ENCODE results near the gene SLC16A7.

Gene SLC16A7

DNA sequence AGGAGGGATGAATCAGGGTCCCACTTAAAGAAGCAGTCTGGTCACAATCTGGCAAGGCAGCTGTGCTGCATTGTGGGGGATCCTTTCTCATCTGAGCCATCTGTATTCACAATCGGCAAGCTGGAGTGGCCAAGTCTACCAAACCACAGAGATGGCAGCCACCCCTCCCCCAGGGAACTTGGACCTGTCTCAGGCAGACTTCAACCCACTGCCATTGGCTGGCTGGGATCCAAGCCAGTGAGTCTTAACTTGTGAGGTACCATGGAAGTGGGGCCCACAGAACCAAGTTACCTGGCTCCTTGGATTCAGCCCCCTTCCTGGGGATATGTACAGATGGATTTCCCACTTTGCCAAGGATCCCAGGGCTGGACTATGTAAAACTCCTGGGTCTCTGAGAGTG lies 196.8 kb downstream of the SLC16A7 start:
- H3K9me3 ChIP-seq (replicated peaks in 1 of 11): peaks cover 0 to 37% (median 26%) of the 10 kb centered on the region in 11 experiments; a peak in 18 of 22 replicates
- H3K4me3 ChIP-seq: no peak overlapping the region
- no peaks in the 10 kb centered on the region for H3K27me3 ChIP-seq
- no peaks in the 10 kb centered on the region for H4K20me1 ChIP-seq
- H3K4me2 ChIP-seq: no peak overlapping the region
- H3K27ac ChIP-seq: no peak overlapping the region
- peaks cover 0 to 36% (median 8%) of the 10 kb centered on the region in 11 experiments; a peak in 10 of 22 replicates for H3K36me3 ChIP-seq
- TF ChIP-seq Cebpa-rat (IDR thresholded peaks at IDR 0.05): no peak
- H3K9ac ChIP-seq: no peak overlapping the region
- H3K4me1 ChIP-seq: no peaks in the 10 kb centered on the region

DNA sequence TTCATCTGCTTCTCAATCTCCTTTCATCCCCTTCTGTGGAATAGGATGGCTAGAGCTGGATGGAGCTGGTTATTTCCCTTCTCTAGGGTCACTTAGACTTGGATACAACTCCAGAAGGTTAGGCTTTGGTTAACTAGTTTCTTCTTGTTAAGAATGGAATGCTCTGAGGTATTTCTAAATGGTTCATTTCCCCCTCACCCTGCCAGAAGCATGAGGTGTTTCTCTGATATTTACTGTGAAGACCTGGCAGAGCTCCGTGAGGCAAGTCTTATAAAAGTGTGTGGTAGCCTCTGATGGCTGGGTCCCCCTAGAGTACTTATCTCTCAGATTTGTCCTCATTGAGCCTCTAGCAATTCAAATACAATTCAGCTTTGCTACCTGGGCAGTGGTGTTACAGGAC lies 207.9 kb downstream of the SLC16A7 start:
- Histone ChIP-seq H4K20me1 (no peaks in the 10 kb centered on the region), H3K9ac (no peak overlapping the region), H3K9me3 (replicated peaks in 1 of 11) (peaks cover 0 to 26% (median 0%) of the 10 kb centered on the region in 11 experiments; a peak in 4 of 22 replicates), H3K4me2 (no peak overlapping the region), H3K27ac (no peak overlapping the region), H3K27me3 (no peaks in the 10 kb centered on the region), H3K36me3 (no peaks in the 10 kb centered on the region), H3K4me3 (no peak overlapping the region), H3K4me1 (no peaks in the 10 kb centered on the region)
- no peak for TF ChIP-seq Cebpa-rat (IDR thresholded peaks at IDR 0.05)

DNA sequence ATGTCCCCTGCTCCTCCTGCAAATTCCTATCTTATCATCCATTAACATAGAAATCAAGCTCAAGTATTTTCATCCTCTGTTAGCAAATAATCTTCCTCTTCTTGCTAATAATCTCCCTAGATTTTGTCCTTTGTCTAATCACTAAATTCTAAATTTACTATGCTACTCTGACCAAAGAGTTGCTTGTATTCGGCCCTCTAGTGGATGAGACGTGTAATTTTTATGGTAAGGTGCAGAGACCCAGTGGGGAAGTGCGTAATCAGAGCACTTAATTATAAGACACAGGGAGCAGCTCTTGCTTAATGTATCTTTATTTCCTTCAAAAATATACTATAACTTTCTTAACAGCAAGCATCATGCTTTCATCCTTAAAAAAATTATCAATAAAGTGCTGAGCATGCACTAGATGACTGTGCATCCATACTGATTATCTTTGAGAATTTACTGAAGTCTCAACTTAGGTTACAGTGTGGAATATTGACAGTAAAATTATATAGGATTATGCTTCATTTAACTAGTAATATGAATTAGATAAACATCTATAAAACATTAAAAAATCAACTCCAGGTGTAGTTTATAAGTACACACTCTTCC lies 212.6 kb downstream of the SLC16A7 start:
- no peak overlapping the region for H3K4me3 ChIP-seq
- H3K9ac ChIP-seq: no peak overlapping the region
- TF ChIP-seq Cebpa-rat (IDR thresholded peaks at IDR 0.05): no peak
- H3K27ac ChIP-seq: no peak overlapping the region
- no peaks in the 10 kb centered on the region for H3K27me3 ChIP-seq
- no peaks in the 10 kb centered on the region for H3K4me1 ChIP-seq
- H3K36me3 ChIP-seq: no peaks in the 10 kb centered on the region
- H4K20me1 ChIP-seq: no peaks in the 10 kb centered on the region
- no peak overlapping the region for H3K4me2 ChIP-seq
- H3K9me3 ChIP-seq (replicated peaks in 1 of 11): no peaks in the 10 kb centered on the region

DNA sequence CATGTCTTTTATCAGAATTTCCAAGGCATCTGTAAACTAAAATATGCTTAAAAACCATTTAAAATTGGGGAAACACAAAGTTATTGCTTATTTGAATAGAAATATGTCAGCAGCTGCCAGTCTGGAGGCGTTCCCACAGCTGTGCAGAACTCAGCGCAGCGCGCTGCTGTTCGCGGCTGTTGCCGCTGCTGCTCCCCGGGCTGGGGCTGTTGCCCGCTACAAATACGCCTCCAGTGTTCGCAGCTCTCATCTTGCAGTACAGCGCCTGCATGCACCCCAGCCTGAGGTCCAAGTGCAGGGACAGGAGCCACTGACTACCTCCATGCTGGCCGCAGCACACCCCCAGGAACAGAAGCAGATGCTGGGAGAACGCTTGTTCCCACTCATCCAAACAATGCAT lies 216.2 kb downstream of the SLC16A7 start:
- no peaks in the 10 kb centered on the region for H3K36me3 ChIP-seq
- H3K9me3 ChIP-seq (replicated peaks in 1 of 11): peaks cover 0 to 6% (median 0%) of the 10 kb centered on the region in 11 experiments; a peak in 1 of 22 replicates
- no peaks in the 10 kb centered on the region for H4K20me1 ChIP-seq
- TF ChIP-seq Cebpa-rat (IDR thresholded peaks at IDR 0.05): no peak
- H3K4me2 ChIP-seq: no peak overlapping the region
- no peak overlapping the region for H3K27ac ChIP-seq
- H3K4me3 ChIP-seq: no peak overlapping the region
- no peaks in the 10 kb centered on the region for H3K4me1 ChIP-seq
- no peak overlapping the region for H3K9ac ChIP-seq
- no peaks in the 10 kb centered on the region for H3K27me3 ChIP-seq

DNA sequence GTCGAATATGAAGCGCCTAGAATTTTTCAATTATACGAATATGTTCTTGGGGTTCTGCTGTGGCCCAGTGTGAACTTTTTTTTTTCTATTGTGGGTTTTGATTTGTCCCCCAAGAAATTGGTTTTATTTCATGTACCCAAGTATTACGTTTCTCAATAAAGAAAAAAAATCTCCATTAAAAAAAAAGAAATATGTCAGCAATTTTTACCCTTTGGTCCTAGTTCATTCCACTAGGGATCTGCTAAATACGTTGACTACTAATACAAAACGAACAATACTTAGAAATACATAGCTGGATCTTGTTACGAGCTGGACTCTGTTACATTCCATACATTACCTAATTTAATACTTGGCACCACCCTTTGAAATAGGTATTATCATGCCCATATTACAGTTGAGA lies 216.9 kb downstream of the SLC16A7 start:
- no peaks in the 10 kb centered on the region for H3K36me3 ChIP-seq
- H4K20me1 ChIP-seq: no peaks in the 10 kb centered on the region
- no peak overlapping the region for H3K9ac ChIP-seq
- H3K9me3 ChIP-seq (replicated peaks in 1 of 11): peaks cover 0 to 8% (median 0%) of the 10 kb centered on the region in 11 experiments; a peak in 1 of 22 replicates
- H3K27ac ChIP-seq: no peak overlapping the region
- H3K4me3 ChIP-seq: no peak overlapping the region
- no peak overlapping the region for H3K4me2 ChIP-seq
- no peaks in the 10 kb centered on the region for H3K27me3 ChIP-seq
- H3K4me1 ChIP-seq: no peaks in the 10 kb centered on the region
- no peak for TF ChIP-seq Cebpa-rat (IDR thresholded peaks at IDR 0.05)

DNA sequence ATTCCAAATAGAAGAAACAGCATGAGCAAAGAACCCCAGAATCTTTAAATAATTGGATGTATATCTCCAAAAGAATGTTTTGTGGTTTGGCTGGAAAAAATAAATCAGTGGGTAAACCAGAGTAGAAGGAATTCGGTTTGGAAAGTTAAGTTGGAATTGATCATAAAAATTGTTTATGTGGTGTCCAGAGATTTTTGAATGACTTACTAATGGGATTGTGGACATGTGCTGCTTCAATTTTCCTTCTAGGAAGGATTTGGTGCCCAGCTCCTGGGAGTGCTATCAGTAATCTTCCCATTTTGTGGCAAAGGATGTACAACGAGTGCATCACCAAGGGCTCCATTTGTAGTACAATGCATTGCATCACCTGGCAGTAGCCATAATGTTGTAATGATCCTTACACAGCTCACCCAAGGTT lies 224.8 kb downstream of the SLC16A7 start:
- Histone ChIP-seq H3K36me3 (no peaks in the 10 kb centered on the region), H3K4me2 (no peak overlapping the region), H3K9ac (no peak overlapping the region), H3K27me3 (no peaks in the 10 kb centered on the region), H3K27ac (no peak overlapping the region), H3K4me3 (no peak overlapping the region), H4K20me1 (no peaks in the 10 kb centered on the region), H3K4me1 (no peaks in the 10 kb centered on the region), H3K9me3 (replicated peaks in 1 of 11) (peaks cover 0 to 8% (median 0%) of the 10 kb centered on the region in 11 experiments; a peak in 4 of 22 replicates)
- no peak for TF ChIP-seq Cebpa-rat (IDR thresholded peaks at IDR 0.05)

DNA sequence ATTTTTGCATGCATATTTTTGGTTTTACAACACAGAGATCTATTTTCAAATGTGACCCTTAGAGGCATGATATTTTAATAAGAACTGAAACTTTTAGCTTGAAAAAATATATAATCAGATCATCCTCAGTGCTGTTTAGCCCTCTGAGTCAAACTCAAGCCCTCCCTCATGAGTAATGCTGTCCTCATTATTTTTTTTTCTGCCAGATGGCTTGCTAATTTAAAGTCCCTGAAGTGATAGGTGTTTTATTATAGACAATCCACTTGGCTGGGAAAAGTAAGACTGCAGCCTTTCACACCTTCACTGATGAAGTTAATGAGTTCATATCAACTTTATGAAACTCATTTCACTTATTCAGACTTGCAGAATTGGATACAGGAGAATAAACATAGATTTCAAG lies 227.7 kb downstream of the SLC16A7 start:
- Histone ChIP-seq H3K4me2 (no peak overlapping the region), H3K9ac (no peak overlapping the region), H3K9me3 (replicated peaks in 1 of 11) (peaks cover 0 to 5% (median 0%) of the 10 kb centered on the region in 11 experiments; a peak in 3 of 22 replicates), H3K27me3 (no peaks in the 10 kb centered on the region), H3K36me3 (no peaks in the 10 kb centered on the region), H4K20me1 (no peaks in the 10 kb centered on the region), H3K4me1 (no peaks in the 10 kb centered on the region), H3K27ac (no peak overlapping the region), H3K4me3 (no peak overlapping the region)
- no peak for TF ChIP-seq Cebpa-rat (IDR thresholded peaks at IDR 0.05)

DNA sequence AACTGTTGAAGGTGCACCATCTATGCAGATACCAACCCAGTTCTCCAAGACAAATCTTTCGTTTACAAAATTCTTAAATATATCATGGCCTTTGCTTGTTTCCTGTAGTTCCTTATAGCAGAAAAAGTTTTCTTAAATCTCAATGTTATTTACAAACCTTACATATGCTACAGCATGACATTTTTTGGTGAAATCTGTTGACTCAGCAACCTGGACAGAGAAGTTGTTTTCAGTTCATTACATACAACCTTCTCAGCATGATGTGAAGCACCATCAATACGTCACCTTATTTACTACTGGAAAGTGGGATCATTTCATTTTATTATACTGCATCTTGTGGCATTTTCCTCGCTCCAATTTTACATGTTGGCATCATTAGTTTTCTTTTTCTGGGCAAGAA lies 231.9 kb downstream of the SLC16A7 start:
- no peak for TF ChIP-seq Cebpa-rat (IDR thresholded peaks at IDR 0.05)
- H3K27me3 ChIP-seq: no peaks in the 10 kb centered on the region
- no peaks in the 10 kb centered on the region for H3K36me3 ChIP-seq
- H3K4me1 ChIP-seq: no peaks in the 10 kb centered on the region
- H3K4me2 ChIP-seq: no peak overlapping the region
- H3K4me3 ChIP-seq: no peak overlapping the region
- H4K20me1 ChIP-seq: no peaks in the 10 kb centered on the region
- H3K9ac ChIP-seq: no peak overlapping the region
- peaks cover 0 to 5% (median 0%) of the 10 kb centered on the region in 11 experiments; a peak in 3 of 22 replicates for H3K9me3 ChIP-seq (replicated peaks in 1 of 11)
- H3K27ac ChIP-seq: no peak overlapping the region

DNA sequence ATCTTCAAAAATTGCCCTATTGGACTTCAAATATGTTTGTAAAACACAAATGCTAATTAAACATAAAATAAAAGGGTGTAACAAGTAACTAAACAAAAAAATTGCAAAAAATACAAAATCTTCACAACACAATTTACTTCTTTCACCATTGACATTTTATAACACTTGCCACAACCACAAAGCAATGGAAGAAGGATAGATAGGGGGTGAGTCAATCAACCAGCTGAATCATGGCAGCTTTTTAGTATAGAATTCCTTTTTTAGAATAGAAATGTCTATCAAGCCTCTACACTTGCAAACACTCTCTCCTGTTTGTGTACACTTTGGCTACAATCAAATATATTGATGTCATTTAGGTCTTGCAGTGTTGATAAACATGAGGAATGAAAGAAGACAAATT lies 232.7 kb downstream of the SLC16A7 start:
- no peaks in the 10 kb centered on the region for H3K4me1 ChIP-seq
- no peak overlapping the region for H3K9ac ChIP-seq
- peaks cover 0 to 5% (median 0%) of the 10 kb centered on the region in 11 experiments; a peak in 3 of 22 replicates for H3K9me3 ChIP-seq (replicated peaks in 1 of 11)

DNA sequence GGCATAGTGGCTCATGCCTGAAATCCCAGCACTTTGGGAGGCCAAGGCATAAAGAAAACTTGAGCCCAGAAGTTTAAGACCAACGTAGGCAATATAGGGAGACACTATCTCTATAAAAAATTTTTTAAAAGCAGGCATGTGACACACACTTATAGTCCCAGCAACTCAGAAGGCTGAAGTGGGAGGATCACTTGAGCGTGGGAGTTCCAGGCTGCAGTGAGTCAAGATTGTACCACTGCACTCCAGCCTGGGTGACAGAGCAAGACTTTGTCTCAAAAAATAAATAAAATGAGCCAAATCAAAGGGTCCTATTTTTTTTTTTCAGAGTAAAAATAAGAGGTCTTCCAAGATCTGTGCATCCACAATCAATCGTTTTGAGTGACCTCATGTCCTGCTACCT lies 237.6 kb downstream of the SLC16A7 start:
- H3K4me2 ChIP-seq: no peak overlapping the region
- no peaks in the 10 kb centered on the region for H3K36me3 ChIP-seq
- no peak overlapping the region for H3K9ac ChIP-seq
- H3K27me3 ChIP-seq: no peaks in the 10 kb centered on the region
- TF ChIP-seq Cebpa-rat (IDR thresholded peaks at IDR 0.05): no peak
- no peaks in the 10 kb centered on the region for H3K9me3 ChIP-seq (replicated peaks in 1 of 11)
- no peak overlapping the region for H3K27ac ChIP-seq
- no peaks in the 10 kb centered on the region for H3K4me1 ChIP-seq
- H4K20me1 ChIP-seq: no peaks in the 10 kb centered on the region
- no peak overlapping the region for H3K4me3 ChIP-seq

More for the DNA sequence above, 232.7 kb downstream of the SLC16A7 start:
- H3K27me3 ChIP-seq: no peaks in the 10 kb centered on the region
- H3K36me3 ChIP-seq: no peaks in the 10 kb centered on the region
- TF ChIP-seq Cebpa-rat (IDR thresholded peaks at IDR 0.05): no peak
- no peak overlapping the region for H3K4me3 ChIP-seq
- no peaks in the 10 kb centered on the region for H4K20me1 ChIP-seq
- no peak overlapping the region for H3K27ac ChIP-seq
- H3K4me2 ChIP-seq: no peak overlapping the region
